DMS53 treated with DMSO at 0.1 percent for 48 hours (cell line): Measurements from ENCODE around the gene LEUTX.
A peak's percentile ranks its signal among the peaks of the same experiment; 100 is the strongest.
"Not testable (repeated sequence)": the region's sequence is repeated elsewhere in the genome, so short reads cannot be mapped to it uniquely, and the experiment has no call there.

Source experiments
- DNase-seq: peaks from one replicate; lab custom pipeline; 2025; ENCODE audit not compliant: unreplicated experiment; lab: John Stamatoyannopoulos, UW

The LEUTX gene, protein sequence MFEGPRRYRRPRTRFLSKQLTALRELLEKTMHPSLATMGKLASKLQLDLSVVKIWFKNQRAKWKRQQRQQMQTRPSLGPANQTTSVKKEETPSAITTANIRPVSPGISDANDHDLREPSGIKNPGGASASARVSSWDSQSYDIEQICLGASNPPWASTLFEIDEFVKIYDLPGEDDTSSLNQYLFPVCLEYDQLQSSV

DNA sequence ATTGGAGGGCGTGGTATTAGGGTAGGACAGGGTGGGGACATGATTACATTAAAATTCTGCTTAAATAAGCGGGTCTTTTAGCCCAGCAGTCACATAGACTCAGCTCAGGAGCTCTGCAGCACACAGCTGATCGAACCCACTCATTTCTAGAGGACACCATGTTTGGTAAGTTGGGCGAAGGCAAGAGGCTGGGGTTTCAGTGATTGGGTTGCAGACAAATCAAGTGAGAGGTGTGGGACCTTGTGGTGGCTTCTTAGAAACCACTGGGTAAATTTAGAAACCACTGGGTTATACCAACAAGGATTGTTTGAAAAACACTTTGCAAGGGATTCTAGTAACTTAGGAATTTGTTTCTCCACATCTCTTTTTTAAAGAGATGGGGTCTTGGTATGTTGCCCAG, at the start of gene LEUTX:
LEUTX (plus strand) TSS at position 92 of the 400 bp plus-strand sequence; CDS start at position 159, 67 bp downstream.
- DNase-seq: no peak

GRCh38 chr19:39729594-39729993, 49.1 kb upstream of the LEUTX start:
- no peak for DNase-seq

DNA sequence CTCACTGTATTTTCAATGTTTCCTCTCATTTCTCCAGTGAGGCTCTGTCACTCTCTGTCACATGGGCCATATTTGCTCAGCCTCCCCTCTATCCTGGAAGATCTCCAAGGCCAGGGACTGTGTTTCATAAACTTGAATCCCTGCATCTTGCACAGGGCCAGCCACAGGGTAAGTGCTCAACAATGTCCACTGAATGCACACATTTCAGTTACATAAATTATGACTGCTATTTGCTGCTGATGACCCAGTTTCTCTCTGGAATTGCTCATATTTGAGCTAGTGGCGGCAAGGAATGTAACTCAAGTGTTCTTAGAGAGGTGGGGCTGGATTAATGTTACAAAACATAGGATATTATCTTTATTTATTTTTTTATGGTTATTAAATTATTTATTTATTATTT, 47.0 kb upstream of the LEUTX start:
- DNase-seq: peak; percentile 4

GRCh38 chr19:39733841-39734240, 44.8 kb upstream of the LEUTX start:
- DNase-seq: no peak

- DNase-seq: no peak
Observed at GRCh38 chr19:39735688-39736087, 43.0 kb upstream of the LEUTX start.

GRCh38 chr19:39736088-39736487, 42.6 kb upstream of the LEUTX start:
- no peak for DNase-seq

DNA sequence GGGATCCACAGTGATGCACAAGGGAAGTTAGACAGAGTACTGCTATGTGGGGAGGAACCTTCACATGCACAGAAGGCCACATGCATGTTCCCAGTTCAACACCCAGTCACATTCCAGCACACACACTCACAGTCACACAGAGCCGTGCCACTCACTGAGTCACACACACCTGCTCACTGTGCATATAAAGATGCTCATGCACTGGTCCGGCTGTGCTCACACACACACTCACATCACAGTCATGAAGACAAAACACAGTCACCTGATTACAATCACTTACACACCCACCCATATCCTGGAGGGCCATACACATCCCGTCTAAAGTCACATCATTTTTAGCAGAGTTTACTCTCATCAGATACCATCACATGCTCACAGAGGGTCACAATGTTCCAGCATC, 41.3 kb upstream of the LEUTX start:
- DNase-seq: no peak

DNA sequence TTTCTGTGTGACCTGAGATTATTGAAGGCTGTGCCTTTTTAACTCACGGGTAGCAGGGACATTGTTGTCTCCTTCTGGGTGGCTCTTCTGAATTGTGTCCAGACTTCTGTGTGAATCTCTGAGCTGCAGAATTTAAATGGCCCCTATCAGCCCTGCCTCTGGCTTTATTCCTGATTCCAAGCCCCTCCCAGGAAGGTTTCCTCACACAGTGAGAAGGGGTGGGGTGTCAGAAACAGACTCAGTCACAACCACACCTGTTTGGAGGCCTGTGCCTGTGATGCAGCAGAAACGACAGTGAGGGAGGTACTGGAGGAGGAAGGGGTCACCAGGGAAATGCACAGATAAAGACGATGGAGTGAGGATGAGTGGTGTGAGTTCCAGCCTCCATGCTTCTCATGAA, 40.8 kb upstream of the LEUTX start, which contains the start of gene CLC:
CLC (minus strand) TSS at position 139 of the 400 bp plus-strand sequence; CDS start at position 62, 77 bp downstream.
- no peak for DNase-seq

DNA sequence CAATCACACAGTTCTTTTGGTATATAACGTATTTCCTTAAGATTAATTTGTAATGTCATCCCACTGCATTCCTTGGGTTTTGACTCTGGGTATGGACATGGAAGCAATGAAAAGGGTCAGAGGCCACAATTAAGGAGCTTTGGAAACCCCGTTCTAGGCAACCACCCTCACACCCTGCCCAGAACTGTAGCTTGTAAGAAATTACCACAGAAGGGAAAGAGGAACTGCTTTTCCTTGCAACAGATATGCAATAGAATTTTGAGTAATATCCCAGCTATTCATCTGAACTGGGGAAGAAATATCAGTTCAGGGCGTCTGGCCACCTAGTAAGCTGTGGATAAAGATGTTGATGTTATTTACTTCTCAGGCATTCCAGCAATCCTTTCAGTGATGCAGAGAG, 39.8 kb upstream of the LEUTX start:
- no peak for DNase-seq

DNA sequence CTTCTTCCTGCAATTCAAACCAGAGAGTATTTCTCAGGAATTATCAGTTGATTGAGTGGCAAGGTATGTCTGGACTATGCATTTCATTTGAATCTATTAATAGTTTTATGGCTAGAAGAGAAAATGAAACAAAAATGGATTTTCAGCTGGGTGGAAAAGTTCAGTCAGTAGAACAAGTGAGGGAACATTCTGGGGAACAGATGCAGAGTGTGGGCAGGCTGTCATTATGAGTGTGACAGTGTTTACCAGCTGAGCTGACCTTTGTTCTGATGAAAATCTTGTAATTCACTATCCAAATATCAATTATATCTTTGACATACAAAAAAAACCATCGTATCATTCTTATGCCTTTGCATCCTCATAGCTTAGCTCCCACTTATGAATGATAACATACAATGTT, 38.3 kb upstream of the LEUTX start:
- DNase-seq: no peak

DNA sequence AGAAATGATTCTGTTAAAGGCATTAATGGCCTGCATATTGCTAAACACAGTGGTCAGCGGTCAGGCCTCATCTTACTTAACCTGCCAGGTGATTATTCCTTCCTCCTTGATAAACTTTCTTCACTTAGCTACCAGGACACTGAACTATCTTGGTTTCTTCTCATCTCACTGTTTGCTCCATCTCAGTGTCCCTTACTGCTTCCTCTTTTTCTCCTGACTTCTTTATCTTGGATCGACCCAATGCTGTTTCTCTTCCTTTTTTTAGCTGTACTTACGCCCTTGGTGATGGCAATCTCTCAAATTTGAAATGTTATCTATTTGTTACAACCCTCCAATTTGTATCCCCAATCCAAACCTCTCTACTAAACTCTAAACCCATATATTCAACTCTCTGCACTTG, 33.0 kb upstream of the LEUTX start:
- DNase-seq: no peak

GRCh38 chr19:39746836-39747529, 31.7 kb upstream of the LEUTX start:
- peak; percentile 20 for DNase-seq

DNA sequence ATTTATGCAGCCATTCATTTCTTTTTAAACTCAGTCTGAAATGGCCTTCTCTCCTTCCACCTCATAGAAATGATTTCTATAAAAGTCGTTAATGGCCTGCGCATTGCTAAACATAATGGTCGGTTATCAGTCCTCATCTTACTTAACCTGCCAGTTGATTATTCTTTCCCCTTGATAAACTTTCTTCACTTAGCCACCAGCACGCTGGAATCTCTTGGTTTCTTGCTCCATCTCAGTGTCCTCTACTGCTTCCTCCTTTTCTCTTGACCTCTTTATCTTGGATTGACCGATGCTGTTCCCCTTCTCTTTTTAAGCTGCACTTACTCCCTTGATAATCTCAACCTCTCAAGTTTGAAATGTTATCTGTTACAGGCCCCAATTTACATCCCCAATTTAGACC, 28.7 kb upstream of the LEUTX start:
- DNase-seq: no peak

- no peak for DNase-seq
Observed at GRCh38 chr19:39752390-39752789, 26.3 kb upstream of the LEUTX start.

GRCh38 chr19:39752795-39753194, 25.9 kb upstream of the LEUTX start:
- DNase-seq: no peak

DNA sequence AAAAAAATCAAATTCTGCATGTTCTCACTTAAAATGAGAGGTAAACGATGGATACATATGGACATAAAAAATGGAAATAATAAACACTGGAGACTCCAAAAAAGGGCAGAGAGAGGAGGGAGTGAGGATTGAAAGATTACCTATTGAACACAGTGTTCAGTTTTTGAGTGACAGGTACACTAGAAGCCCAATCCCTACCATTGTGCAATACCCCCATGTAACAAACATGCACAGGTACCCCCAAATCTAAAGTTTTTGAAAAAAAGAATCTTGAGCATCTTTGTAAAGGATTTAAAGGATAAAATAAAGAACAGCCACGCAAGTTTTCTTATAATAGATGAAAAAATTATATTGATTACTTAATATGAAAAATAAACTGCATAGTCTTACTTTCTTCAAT, 24.1 kb upstream of the LEUTX start:
- no peak for DNase-seq

DNA sequence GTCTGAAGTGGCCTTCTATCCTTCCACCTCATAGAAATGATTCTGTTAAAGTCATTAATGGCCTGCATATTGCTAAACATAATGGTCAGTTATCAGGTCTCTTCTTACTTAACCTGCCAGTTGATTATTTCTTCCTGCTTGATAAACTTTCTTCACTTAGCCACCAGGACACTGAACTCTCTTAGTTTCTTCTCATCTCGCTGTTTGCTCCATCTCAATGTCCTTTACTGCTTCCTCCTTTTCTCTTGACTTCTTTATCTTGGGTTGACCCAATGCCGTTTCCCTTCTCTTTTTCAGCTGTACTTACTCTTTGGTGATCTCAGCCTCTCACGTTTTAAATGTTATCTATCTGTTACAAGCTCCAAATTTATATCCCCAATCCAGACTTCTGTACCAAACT, 23.7 kb upstream of the LEUTX start:
- DNase-seq: no peak

DNA sequence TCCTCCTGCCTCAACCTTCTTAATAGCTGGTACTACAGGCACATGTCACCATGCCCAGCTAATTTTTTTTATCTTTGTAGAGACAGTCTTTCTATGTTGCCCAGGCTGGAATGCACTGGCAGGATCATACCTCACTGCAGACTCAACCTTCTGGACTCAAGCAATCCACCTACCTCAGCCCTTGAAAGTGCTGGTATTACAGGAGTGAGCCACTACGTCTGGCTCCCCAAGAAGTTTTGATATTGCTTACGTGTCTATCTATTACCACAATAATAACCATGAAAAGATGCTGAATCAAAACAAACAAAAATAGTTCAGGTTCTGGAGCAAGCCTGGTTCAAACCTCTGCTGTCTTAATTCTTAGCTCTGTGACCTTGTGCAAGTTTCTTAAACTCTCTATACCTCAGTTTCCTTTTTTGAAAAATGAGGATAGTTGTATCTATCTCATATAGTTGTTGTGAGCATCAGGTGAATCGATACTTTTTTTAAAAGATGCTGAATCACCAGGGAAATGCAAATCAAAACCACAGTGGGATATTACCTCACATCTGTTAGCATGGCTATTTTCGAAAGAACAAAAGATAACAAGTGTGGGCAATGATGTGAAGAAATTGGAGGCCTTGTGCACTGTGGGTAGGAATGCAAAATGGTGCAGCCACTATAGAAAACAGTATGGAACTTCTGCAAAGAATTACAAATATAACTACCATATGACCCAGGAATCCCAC, 19.0 kb upstream of the LEUTX start:
- DNase-seq: no peak

- DNase-seq: not testable (repeated sequence)
Observed at GRCh38 chr19:39761851-39762250, 16.8 kb upstream of the LEUTX start.

- peak; percentile 48 for DNase-seq
Observed at GRCh38 chr19:39765091-39766076, 13.3 kb upstream of the LEUTX start.

- no peak for DNase-seq
Observed at GRCh38 chr19:39768334-39768733, 10.3 kb upstream of the LEUTX start.
